HG02840 (cell line): ENCODE results near the gene RAB3IL1.

Experiments
- ATAC-seq: cut with Tn5 transposase; IDR thresholded peaks from one replicate; pipeline ENCODE4 v1.9.1; 2021; ENCODE audit warnings: mild to moderate bottlenecking, moderate library complexity, moderate number of reproducible peaks; ENCODE audit not compliant: unreplicated experiment, low FRiP score

The RAB3IL1 gene

GRCh38 chr11:61922539-61922938 lies 5.2 kb upstream of the RAB3IL1 start:
- ATAC-seq = no peak

DNA sequence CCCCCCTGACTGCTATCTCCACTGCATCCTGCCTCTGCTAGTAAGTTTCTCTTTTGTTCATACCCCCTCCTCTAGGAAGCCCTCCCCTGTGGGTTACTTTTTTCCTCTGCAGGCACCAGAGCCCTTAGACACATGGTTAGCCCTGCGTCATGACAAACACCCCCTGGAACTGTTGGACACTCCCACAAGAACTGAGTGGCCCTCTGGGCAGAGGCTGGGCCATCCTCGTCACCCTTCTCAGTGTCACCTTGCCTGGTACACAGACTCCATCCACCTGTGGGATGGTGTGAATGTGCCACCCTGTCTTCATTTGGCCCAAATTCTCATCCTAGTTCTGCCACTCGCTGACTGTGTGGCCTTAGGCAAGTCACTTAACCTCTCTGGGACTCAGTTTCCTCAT lies 4.1 kb upstream of the RAB3IL1 start:
- ATAC-seq = no peak

- no peak for ATAC-seq
Observed at GRCh38 chr11:61919705-61920631, 2.6 kb upstream of the RAB3IL1 start.

- ATAC-seq = no peak
Observed at GRCh38 chr11:61918938-61919704, 1.8 kb upstream of the RAB3IL1 start.

- ATAC-seq = no peak
Observed at GRCh38 chr11:61918251-61918937, 1.0 kb upstream of the RAB3IL1 start.

- no peak for ATAC-seq
Observed at GRCh38 chr11:61916737-61917333, 531 bp downstream of the RAB3IL1 start.

- ATAC-seq = no peak
Observed at GRCh38 chr11:61914471-61915171, 2.7 kb downstream of the RAB3IL1 start.

GRCh38 chr11:61913699-61914395 lies 3.5 kb downstream of the RAB3IL1 start:
- ATAC-seq = no peak

DNA sequence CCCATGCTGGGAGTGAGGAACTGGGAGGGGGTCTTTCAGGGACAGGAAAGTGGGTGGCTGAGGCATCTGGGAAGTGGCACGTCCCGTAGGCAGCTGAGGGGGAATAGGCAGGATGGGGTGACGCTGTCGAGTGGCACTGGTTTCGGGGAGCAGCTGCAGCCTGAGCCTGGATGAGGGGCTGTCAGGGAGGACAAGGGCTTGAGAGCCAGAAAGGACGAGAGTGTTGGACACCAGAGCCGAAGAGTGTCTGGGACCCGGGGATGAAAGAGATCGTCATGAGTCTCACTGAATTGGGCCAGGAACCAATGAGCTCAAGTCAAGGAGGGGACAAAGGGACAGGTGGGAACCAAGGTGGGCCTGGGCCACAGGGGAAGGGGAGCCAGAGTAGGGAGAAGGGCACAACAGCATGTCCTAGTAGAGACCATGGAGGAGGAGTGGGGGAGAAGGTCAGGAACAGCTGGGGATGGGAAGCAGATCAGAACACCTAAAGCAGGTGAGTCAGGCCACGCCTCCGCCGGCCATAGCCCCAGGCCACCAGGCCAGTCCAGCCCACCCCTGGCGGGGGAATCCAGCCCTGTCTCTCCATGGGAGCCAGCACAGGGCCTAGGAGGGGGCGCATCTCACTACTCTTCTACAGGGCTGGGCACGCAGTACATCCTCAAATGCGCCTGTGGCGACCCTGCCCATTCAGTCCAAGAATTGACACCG lies 4.2 kb downstream of the RAB3IL1 start:
- ATAC-seq = no peak

DNA sequence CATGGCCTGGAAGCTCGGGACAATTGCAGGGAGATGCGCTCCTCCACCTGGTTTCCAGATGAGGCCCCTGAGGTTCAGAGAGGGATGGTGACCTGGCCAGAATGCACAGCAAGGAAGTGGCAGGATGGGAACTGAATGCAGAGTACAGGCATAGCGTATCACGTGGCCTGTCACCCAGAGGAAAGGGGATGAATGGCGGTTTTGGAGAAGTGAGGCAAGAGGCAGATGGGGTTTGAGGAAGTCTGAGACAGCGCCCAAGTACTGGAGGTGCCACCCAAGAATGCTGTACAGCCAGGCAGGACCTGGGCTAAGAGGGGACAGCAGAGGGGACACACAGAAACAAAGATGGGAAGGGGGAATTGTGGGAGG lies 4.9 kb downstream of the RAB3IL1 start:
- no peak for ATAC-seq

DNA sequence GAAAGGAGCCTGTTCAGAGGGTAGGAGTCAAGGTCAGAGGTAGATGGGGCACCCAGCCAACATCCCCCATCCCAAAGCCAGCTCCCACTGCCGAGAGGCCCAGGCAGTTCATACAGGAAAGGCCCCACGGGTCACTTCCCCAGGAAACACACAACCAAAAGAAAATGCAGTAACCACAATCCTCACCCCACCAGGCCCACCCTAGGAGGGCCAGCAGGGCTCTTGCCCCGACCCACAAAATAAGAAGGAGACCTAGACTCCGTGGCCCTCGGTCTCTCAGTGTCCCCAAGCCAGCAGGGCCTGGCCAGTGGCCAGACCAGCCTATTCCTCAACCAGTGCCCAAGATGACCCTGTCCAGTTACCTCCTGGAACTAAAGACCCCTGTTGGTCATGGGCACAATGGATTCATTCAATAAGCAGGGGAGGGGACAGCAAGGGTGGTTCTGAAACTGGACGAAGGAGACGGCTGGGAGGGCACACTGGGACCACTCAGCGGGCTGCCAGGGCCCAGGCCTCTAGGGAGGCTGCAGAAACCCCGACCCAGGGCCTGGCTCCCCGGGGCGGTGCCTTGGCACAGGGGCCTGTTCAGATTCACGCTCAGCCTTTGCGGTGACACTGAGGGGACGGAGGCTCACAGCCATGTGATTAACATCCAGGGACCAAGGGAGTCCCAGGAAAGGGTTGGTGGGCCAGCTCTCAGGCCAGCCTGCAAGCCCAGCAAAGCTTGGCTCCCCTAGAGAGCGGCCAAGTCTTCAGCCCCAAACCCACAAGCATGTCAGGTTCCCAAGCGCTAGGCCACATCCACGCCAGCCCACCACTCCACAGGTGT lies 5.5 kb downstream of the RAB3IL1 start:
- ATAC-seq = no peak

DNA sequence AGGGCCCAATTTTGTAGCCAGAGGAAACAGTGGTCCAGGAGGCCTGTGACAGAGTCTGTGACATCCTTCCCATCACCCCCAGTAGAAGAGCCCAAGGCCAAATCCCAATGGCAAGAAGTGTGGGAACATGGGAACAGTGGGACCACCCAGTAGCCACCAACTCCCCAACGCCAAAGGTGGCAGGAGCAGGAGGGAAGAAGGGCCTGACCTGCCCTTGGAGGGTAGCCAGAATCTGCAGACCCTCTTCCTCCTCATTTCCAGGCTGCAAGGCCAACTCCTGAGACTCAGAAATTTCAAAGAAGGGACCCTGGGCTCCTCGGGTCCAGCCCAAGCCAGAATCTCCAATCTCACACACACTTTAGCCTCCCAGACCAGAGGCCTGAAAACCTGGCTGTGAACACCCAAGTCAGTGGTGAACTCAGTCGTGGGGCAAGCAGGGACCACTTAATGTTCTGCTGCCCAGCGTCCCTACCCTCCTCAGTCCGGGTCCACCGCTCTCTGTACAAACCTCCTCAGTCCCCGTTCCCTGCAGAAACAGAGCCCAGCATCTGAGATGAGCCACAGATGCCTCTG lies 6.2 kb downstream of the RAB3IL1 start:
- no peak for ATAC-seq

DNA sequence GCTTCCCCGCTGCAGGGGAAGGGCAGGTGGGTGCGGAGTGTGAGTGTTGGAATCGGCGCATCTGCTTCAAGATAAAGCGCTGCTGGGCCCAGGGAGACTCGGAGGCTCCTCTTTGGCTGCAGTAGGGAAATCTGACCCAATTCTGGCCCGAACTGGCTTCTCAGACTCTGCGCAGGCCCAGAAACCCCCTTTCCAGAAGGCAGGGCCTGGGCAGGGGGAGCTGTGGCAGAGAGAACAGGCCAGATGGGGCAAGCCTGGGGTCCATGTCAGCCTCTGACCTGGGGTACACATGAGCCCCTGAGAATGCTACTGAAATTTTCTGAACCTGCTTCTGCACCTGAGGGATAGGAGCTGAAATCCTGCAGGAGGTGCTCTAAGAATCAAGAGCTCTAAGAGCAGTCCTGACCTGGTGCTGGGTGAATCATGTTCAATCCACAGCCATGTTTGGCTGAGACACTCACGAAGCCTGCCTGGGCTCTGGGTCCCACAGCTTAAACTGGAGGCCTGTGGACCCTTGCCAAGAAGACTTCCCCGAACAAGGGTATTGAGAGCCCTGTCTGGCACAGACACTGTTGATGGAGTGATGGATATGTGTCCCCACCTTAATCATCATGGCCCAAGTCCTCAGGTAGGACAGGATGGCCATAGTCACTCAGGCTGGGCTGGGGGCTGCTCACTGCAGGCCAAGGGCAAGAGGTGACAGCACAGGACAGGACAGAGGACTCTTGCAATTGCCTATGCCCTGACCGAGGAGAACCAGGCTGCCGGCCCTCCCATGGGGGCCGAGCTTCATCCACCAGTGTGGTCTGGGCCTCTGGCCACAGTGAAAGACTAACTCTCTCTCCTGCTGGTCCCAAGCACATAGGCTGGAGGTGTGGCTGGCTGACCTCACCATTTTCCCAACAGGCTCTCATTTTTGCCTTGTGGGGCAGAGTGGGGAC lies 6.9 kb downstream of the RAB3IL1 start:
- ATAC-seq = no peak

DNA sequence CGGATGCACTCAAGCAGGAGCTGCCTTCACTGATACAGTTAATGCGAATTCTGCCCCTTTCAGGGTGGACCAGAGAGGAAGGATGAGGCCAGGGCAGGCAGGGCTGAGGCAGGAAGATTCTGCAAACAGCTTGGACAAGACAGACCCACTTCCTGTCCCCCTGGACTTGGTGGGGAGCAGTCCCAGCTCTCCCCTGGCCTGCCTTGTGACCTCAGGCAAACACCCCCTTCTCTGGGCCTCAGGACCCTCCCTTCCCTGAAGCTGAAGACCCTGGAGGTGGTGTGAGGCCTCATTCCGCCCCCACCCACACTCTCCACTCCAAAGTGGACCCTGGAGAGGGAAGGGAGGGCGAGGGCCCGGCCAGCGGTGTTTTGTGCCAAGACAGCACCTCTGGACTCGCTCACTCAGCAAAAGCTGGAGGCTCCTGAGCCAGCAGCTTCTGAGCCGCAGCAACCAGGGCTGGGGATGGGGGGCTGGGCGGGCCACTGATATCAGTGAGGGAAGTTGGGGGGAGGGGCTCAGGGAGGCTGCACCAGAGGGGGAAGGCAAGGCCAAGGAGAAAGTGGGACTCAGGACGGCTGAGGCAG lies 8.5 kb downstream of the RAB3IL1 start:
- ATAC-seq = no peak

DNA sequence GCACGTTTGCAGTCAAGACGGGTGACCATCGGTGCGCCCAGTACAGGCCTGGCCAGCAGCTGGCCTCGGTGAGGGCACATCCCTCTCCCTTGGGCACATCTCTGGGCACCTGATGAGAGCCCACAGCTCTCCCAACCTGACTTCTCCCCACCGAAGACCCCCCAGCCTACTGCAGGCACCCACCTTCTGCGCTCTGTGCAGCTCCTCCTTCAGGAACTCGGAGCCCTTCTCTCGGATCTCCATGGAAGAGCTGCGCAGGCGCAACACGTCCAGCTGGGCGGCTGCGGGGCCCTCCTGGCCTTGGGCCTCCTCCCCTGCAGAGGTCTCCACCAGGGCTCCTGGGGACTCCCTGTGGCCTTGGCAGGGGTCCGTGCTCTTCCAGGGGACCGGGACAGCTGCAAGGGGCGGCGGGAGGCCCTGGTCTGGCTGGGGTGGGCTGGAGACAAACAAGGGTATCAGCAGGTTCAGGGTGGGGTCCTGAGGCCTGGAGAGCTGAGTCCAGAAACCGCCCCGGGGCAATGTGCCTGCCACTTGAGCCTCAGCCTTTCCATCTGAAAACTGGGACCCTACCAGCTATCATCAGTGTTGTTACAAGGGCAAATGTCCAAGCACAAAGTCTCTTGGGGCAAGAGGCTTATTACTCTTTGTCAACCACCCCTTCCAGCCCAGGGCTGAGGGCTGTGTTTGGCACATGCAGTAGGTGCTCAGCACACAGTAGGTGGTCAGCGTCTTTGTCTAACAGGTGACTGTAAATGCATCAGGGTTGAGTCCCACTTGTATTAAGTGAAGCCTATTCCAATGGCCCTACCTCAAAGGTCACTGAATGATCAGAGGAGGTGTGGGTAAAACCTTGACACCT lies 9.3 kb downstream of the RAB3IL1 start:
- ATAC-seq = no peak
